H9 (cell line): Measurements from ENCODE around the gene CTSA. TPM values are rescaled to one million over a fixed set of nuclear protein-coding genes. Genes with fewer than 3 reads are reported as not detected.

ENCODE experiments used
- DNase-seq: peaks from one replicate; pipeline ENCODE4 v3.0.0-alpha.2; 2017
- H2AFZ ChIP-seq: one replicate; pipeline ENCODE4 v1.6.1; 2013; ENCODE audit warnings: mild to moderate bottlenecking, low read length, control low read depth, moderate library complexity
- H2AK5ac ChIP-seq: 2 replicates; pipeline ENCODE4 v1.6.1; 2013; ENCODE audit warnings: low read length, control low read depth, mixed read lengths; ENCODE audit not compliant: insufficient read length
- H2BK120ac ChIP-seq: one replicate; pipeline ENCODE4 v1.6.1; 2013; ENCODE audit warnings: low read depth, mild to moderate bottlenecking, low read length, control low read depth, inconsistent platforms; ENCODE audit not compliant: poor library complexity, severe bottlenecking
- H2BK12ac ChIP-seq: 2 replicates; pipeline ENCODE4 v1.6.1; 2013; ENCODE audit warnings: low read length, control low read depth, mixed read lengths, low read depth; ENCODE audit not compliant: insufficient read length
- H2BK15ac ChIP-seq: 2 replicates; pipeline ENCODE4 v1.6.1; 2013; ENCODE audit warnings: low read depth, low read length, control low read depth
- H2BK20ac ChIP-seq: one replicate; pipeline ENCODE4 v1.6.1; 2013; ENCODE audit warnings: low read depth, mild to moderate bottlenecking, low read length, control low read depth, inconsistent platforms; ENCODE audit not compliant: poor library complexity, severe bottlenecking
- H2BK5ac ChIP-seq: 2 replicates; pipeline ENCODE4 v1.6.1; 2013; ENCODE audit warnings: low read length, control low read depth, mixed read lengths; ENCODE audit not compliant: insufficient read length
- H3K14ac ChIP-seq: 2 replicates; pipeline ENCODE4 v1.6.1; 2013; ENCODE audit warnings: low read length, control low read depth; ENCODE audit not compliant: insufficient read depth
- H3K18ac ChIP-seq: 2 replicates; pipeline ENCODE4 v1.6.1; 2013; ENCODE audit warnings: low read depth, mild to moderate bottlenecking, mixed read lengths, low read length, control low read depth; ENCODE audit not compliant: insufficient read length
- H3K23ac ChIP-seq: 2 replicates; pipeline ENCODE4 v1.6.1; 2013; ENCODE audit warnings: low read length, control low read depth, mixed read lengths, low read depth; ENCODE audit not compliant: insufficient read length
- H3K23me2 ChIP-seq: 2 replicates; pipeline ENCODE4 v1.6.1; 2013; ENCODE audit warnings: low read depth, mild to moderate bottlenecking, mixed read lengths, low read length, control low read depth; ENCODE audit not compliant: insufficient read length, poor library complexity, severe bottlenecking
- H3K27ac ChIP-seq: 2 replicates; pipeline ENCODE4 v1.5.1; 2013; ENCODE audit warnings: low read length, control low read depth, mixed read lengths, low read depth; ENCODE audit not compliant: insufficient read length
- H3K27me3 ChIP-seq: 2 replicates; pipeline ENCODE4 v1.6.1; 2013; ENCODE audit warnings: low read length, control low read depth, inconsistent platforms; ENCODE audit not compliant: insufficient read depth
- H3K4ac ChIP-seq: 2 replicates; pipeline ENCODE4 v1.6.1; 2013; ENCODE audit warnings: low read depth, mild to moderate bottlenecking, control low read depth, inconsistent platforms, low read length, moderate library complexity
- H3K4me1 ChIP-seq: 2 replicates; pipeline ENCODE4 v1.6.1; 2013; ENCODE audit warnings: low read length, control low read depth, inconsistent platforms; ENCODE audit not compliant: insufficient read depth
- H3K4me2 ChIP-seq: 2 replicates; pipeline ENCODE4 v1.6.1; 2013; ENCODE audit warnings: low read length, control low read depth, mixed read lengths; ENCODE audit not compliant: insufficient read length, insufficient read depth
- H3K56ac ChIP-seq: 2 replicates; pipeline ENCODE4 v1.6.1; 2013; ENCODE audit warnings: low read depth, mild to moderate bottlenecking, mixed read lengths, low read length, control low read depth; ENCODE audit not compliant: insufficient read length
- H3K79me1 ChIP-seq: 2 replicates; pipeline ENCODE4 v1.6.1; 2013; ENCODE audit warnings: low read depth, mild to moderate bottlenecking, moderate library complexity, low read length, control low read depth, inconsistent platforms; ENCODE audit not compliant: insufficient read depth, poor library complexity, severe bottlenecking
- H3K79me2 ChIP-seq: 2 replicates; pipeline ENCODE4 v1.6.1; 2013; ENCODE audit warnings: low read length, control low read depth, inconsistent platforms; ENCODE audit not compliant: insufficient read depth
- H3K9ac ChIP-seq: 2 replicates; pipeline ENCODE4 v1.6.1; 2013; ENCODE audit warnings: low read length, control low read depth, mixed read lengths; ENCODE audit not compliant: insufficient read length; ENCODE audit errors: extremely low read depth
- H3K9me3 ChIP-seq: one replicate; pipeline ENCODE4 v1.6.1; 2013; ENCODE audit warnings: low read depth, low read length, inconsistent platforms; ENCODE audit not compliant: control insufficient read depth
- H3T11ph ChIP-seq: one replicate; pipeline ENCODE4 v1.6.1; 2013; ENCODE audit warnings: mild to moderate bottlenecking, low read length, control low read depth, inconsistent platforms
- H4K20me1 ChIP-seq: one replicate; pipeline ENCODE4 v1.6.1; 2013; ENCODE audit not compliant: control insufficient read depth, insufficient read length, insufficient read depth
- H4K5ac ChIP-seq: 2 replicates; pipeline ENCODE4 v1.6.1; 2013; ENCODE audit warnings: low read depth, mild to moderate bottlenecking, mixed read lengths, low read length, control low read depth; ENCODE audit not compliant: insufficient read length
- H4K8ac ChIP-seq: replicated peaks from 2 replicates; pipeline ENCODE4 v1.6.1; 2013; ENCODE audit warnings: low read length, control low read depth, mixed read lengths, low read depth; ENCODE audit not compliant: insufficient read length
- H4K91ac ChIP-seq: 2 replicates; pipeline ENCODE4 v1.6.1; 2013; ENCODE audit warnings: low read depth, mild to moderate bottlenecking, moderate library complexity, mixed read lengths, low read length, control low read depth; ENCODE audit not compliant: insufficient read length
- H3K27ac Mint-ChIP-seq, 3 experiments: 2 replicates in 2 of 3; 3 replicates in 1 of 3; pipeline ENCODE4 v1.8.0; 2020 to 2021; ENCODE audit warnings: mixed read lengths in 3 of 3, mild to moderate bottlenecking in 1 of 3, moderate library complexity in 1 of 3
- H3K27me3 Mint-ChIP-seq: 2 replicates; pipeline ENCODE4 v1.8.0; 2021; ENCODE audit warnings: low read depth, mild to moderate bottlenecking, moderate library complexity, mixed read lengths
- H3K36me3 Mint-ChIP-seq, 3 experiments: 2 replicates in 2 of 3; 3 replicates in 1 of 3; pipeline ENCODE4 v1.8.0; 2020 to 2021; ENCODE audit warnings: low read depth in 3 of 3, mixed read lengths in 3 of 3; ENCODE audit not compliant: insufficient read depth in 1 of 3
- H3K4me1 Mint-ChIP-seq, 2 experiments: 2 replicates each; pipeline ENCODE4 v1.8.0; 2020; ENCODE audit warnings: mixed read lengths in 2 of 2
- H3K4me3 Mint-ChIP-seq, 2 experiments: 2 replicates in 1 of 2; 3 replicates in 1 of 2; pipeline ENCODE4 v1.8.0; 2020 to 2021; ENCODE audit warnings: mild to moderate bottlenecking in 2 of 2, mixed read lengths in 2 of 2, moderate library complexity in 1 of 2
- H3K9me3 Mint-ChIP-seq, 2 experiments: 2 replicates in 1 of 2; 3 replicates in 1 of 2; pipeline ENCODE4 v1.8.0; 2020; ENCODE audit warnings: mild to moderate bottlenecking in 2 of 2, mixed read lengths in 2 of 2, moderate library complexity in 1 of 2
- total RNA-seq: library from RNA; stranded (reverse); gene quantifications from 2 replicates; pipeline ENCODE4 v1.2.1, GENCODE V29; 2021
- TF ChIP-seq, protein P1 (sequence below): fragments of 200-600 bp; sonication (generic); conservative IDR thresholded peaks from 3 replicates; pipeline ENCODE4 v1.8.0; 2021; ENCODE audit warnings: antibody characterized with exemption, mild to moderate bottlenecking

Gene CTSA
- total RNA-seq, 1 experiment from 2014 or later, result 64.4 TPM

DNA sequence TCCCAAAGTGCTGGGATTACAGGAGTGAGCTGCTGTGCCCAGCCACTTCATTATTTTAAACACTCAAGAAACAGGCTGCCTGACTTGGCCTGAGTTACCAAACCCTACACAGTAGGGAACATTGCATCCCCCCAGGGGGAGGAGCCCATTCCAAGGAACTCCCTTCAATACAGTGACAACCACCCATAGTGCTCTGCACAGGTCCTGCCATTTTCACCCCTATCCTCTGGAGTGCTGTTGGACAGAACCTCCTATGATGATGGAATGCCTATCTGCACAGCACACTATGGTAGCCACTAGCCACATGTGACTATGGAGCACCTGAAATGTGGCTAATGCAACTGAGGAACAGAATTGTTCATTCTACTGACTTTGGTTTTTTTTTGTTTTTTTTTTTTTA lies 45.7 kb upstream of the CTSA start:
- Histone ChIP-seq H3K9ac (no peak overlapping the region), H3K23me2 (peaks cover 3% of the 10 kb centered on the region), H2BK20ac (no peak overlapping the region), H4K91ac (no peak overlapping the region), H3K9me3 (no peaks in the 10 kb centered on the region), H3K14ac (no peak overlapping the region), H2BK12ac (no peak overlapping the region), H3K27me3 (no peaks in the 10 kb centered on the region), H3K23ac (no peak overlapping the region), H2AK5ac (no peak overlapping the region), H4K8ac (no peak overlapping the region), H3K79me1 (no peaks in the 10 kb centered on the region), H3K27ac (no peak overlapping the region), H3K79me2 (no peaks in the 10 kb centered on the region), H3K18ac (no peak overlapping the region), H2BK5ac (no peak overlapping the region), H2AFZ (no peak overlapping the region), H2BK15ac (no peak overlapping the region), H3K56ac (no peak overlapping the region), H3K4me2 (no peak overlapping the region), H3T11ph (no peak overlapping the region), H4K20me1 (no peaks in the 10 kb centered on the region), H2BK120ac (no peak overlapping the region), H3K4me1 (no peaks in the 10 kb centered on the region), H4K5ac (no peak overlapping the region), H3K4ac (no peak overlapping the region)
- Mint-ChIP-seq H3K9me3 (no peaks in the 10 kb centered on the region), H3K4me1 (no peaks in the 10 kb centered on the region), H3K36me3 (peaks cover 7 to 59% (median 45%) of the 10 kb centered on the region in 3 experiments), H3K4me3 (no peak overlapping the region), H3K27ac (no peak overlapping the region), H3K27me3 (no peaks in the 10 kb centered on the region)
- TF ChIP-seq, protein P1, sequence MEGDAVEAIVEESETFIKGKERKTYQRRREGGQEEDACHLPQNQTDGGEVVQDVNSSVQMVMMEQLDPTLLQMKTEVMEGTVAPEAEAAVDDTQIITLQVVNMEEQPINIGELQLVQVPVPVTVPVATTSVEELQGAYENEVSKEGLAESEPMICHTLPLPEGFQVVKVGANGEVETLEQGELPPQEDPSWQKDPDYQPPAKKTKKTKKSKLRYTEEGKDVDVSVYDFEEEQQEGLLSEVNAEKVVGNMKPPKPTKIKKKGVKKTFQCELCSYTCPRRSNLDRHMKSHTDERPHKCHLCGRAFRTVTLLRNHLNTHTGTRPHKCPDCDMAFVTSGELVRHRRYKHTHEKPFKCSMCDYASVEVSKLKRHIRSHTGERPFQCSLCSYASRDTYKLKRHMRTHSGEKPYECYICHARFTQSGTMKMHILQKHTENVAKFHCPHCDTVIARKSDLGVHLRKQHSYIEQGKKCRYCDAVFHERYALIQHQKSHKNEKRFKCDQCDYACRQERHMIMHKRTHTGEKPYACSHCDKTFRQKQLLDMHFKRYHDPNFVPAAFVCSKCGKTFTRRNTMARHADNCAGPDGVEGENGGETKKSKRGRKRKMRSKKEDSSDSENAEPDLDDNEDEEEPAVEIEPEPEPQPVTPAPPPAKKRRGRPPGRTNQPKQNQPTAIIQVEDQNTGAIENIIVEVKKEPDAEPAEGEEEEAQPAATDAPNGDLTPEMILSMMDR, result no peak
- DNase-seq, result no peak
